Nephron progenitor cell (in vitro differentiated cells): ENCODE measurements around the gene RAD52.

Source experiments
- DNase-seq: peaks from one replicate; pipeline ENCODE4 v3.0.0; 2021
- H3K27ac Mint-ChIP-seq: 2 replicates; pipeline ENCODE4 v1.8.0; 2021; ENCODE audit warnings: mild to moderate bottlenecking, moderate library complexity, mixed read lengths
- H3K27me3 Mint-ChIP-seq: 2 replicates; pipeline ENCODE4 v1.8.0; 2021; ENCODE audit warnings: mild to moderate bottlenecking, low read depth, mixed read lengths; ENCODE audit not compliant: poor library complexity
- H3K36me3 Mint-ChIP-seq: 2 replicates; pipeline ENCODE4 v1.8.0; 2021; ENCODE audit warnings: low read depth, mixed read lengths
- H3K4me1 Mint-ChIP-seq: 2 replicates; pipeline ENCODE4 v1.8.0; 2021; ENCODE audit warnings: mixed read lengths
- H3K4me3 Mint-ChIP-seq: 2 replicates; pipeline ENCODE4 v1.8.0; 2021; ENCODE audit warnings: mild to moderate bottlenecking, moderate library complexity, mixed read lengths
- H3K9me3 Mint-ChIP-seq: 2 replicates; pipeline ENCODE4 v1.8.0; 2021; ENCODE audit warnings: mild to moderate bottlenecking, moderate library complexity, mixed read lengths
- TF ChIP-seq, protein P1 (sequence below): fragments of 200-600 bp; sonication (generic); IDR thresholded peaks from 2 replicates; pipeline ENCODE4 v1.5.0; 2021; ENCODE audit warnings: antibody characterized with exemption

The RAD52 gene

DNA sequence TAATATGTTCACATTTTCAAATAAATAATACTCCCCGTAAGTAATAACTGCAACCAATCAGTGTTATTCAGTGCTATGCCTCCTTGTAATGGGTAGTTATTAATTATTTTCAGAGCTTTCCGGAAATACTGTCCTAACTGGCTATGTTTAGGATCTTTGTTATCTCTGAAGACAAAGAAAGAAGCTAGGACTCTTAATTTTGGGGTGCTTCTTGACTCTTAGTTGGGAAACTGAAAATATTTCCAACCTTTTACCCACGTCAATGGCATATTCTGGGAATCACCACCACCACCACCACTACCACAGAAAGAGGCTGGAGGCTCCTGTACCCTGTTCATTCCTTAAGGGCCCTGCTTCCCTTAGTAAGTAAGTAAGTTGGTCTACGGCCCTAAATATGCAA, 39.1 kb downstream of the RAD52 start:
- DNase-seq = no peak
- H3K4me3 Mint-ChIP-seq = no peak overlapping the region
- H3K9me3 Mint-ChIP-seq = no peaks in the 10 kb centered on the region
- peak overlapping the region; percentile 42 for H3K27ac Mint-ChIP-seq
- peaks cover 6% of the 10 kb centered on the region for H3K4me1 Mint-ChIP-seq
- TF ChIP-seq, protein P1, sequence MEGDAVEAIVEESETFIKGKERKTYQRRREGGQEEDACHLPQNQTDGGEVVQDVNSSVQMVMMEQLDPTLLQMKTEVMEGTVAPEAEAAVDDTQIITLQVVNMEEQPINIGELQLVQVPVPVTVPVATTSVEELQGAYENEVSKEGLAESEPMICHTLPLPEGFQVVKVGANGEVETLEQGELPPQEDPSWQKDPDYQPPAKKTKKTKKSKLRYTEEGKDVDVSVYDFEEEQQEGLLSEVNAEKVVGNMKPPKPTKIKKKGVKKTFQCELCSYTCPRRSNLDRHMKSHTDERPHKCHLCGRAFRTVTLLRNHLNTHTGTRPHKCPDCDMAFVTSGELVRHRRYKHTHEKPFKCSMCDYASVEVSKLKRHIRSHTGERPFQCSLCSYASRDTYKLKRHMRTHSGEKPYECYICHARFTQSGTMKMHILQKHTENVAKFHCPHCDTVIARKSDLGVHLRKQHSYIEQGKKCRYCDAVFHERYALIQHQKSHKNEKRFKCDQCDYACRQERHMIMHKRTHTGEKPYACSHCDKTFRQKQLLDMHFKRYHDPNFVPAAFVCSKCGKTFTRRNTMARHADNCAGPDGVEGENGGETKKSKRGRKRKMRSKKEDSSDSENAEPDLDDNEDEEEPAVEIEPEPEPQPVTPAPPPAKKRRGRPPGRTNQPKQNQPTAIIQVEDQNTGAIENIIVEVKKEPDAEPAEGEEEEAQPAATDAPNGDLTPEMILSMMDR = no peak
- H3K27me3 Mint-ChIP-seq = no peaks in the 10 kb centered on the region
- peaks cover 78% of the 10 kb centered on the region for H3K36me3 Mint-ChIP-seq

DNA sequence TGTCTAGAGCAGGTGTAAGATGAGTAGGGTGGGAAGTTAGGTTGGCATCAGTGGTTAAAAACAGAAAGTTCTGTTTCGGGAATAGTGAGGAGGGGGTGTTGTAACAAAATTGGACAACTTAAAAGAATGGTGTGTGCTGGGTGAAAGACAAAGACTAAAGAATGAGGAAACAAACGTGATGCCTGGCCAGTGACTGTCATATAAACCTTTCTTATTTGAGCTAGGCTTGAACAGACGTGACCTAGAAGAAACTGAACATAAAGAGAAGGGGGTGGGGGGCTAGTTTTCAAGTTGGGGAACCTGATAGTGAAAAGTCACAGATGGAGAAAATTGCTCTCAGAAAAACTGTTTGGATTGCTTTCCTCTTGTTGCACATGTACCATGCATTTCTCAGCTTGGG, 39.6 kb downstream of the RAD52 start:
- Mint-ChIP-seq H3K4me3 (no peak overlapping the region), H3K36me3 (peaks cover 77% of the 10 kb centered on the region), H3K9me3 (no peaks in the 10 kb centered on the region), H3K4me1 (peaks cover 9% of the 10 kb centered on the region), H3K27me3 (no peaks in the 10 kb centered on the region), H3K27ac (peak overlapping the region; percentile 81)
- no peak for DNase-seq
- TF ChIP-seq, protein P1 = no peak

DNA sequence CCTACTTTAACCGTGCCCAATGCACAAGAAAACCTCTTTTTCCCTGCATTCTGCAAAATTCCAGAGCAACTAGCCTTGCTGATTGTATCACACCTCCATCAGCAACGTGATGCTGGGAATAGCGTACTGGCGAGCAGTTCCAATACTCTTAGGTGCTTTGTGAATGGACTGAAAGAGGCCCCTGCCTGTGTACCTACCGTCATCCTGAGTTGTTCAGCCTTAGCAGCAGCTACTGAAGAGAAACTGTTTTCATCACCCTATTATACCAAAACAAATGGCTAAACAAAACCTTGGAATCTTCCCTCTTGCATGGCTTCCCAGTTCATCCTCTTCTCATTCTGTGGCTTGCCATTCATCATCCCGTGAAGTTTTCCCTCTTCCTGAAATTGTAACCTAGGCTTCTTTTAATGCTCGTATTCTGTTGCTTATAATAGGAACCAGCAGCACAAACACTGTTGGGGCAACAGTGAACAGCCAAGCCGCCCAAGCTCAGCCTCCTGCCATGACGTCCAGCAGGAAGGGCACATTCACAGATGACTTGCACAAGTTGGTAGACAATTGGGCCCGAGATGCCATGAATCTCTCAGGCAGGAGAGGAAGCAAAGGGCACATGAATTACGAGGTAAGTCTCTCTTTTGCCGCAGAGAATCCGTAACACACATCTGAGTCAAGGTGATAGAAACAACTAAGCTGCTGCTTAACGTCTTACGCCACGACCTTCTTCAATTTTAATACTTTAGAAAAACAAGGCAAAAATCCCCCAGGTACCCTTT, 41.9 kb downstream of the RAD52 start:
- peaks cover 75% of the 10 kb centered on the region for H3K36me3 Mint-ChIP-seq
- peaks cover 31% of the 10 kb centered on the region for H3K4me1 Mint-ChIP-seq
- TF ChIP-seq, protein P1 = no peak
- DNase-seq = no peak
- no peaks in the 10 kb centered on the region for H3K9me3 Mint-ChIP-seq
- H3K27me3 Mint-ChIP-seq = no peaks in the 10 kb centered on the region
- no peak overlapping the region for H3K4me3 Mint-ChIP-seq
- peak overlapping the region; percentile 71 for H3K27ac Mint-ChIP-seq

DNA sequence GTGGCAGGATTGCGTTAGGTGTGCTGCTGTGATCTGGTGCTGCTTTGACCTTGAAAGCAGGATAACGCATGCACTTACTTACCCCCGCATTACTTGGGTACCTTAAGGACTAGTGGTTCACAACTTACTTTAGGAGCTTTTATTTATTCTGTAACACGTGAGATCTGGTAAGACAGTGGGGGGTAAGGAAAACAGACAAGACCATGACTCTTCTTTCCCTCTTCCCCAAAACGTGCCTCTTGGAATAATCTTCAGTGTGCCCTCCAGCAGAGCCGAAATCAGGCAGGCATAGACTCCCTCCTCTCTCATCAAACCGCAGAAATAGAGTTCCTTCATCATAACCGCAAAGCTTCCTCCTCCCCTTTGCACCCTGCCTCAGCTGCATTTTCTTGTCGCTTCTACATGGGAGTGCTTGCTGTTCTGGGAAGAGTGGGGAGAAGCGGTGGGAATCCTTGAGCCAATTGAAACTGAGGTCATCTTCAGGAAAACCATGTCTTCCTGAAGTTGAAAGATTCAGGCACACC, 43.4 kb downstream of the RAD52 start:
- Mint-ChIP-seq H3K9me3 (no peaks in the 10 kb centered on the region), H3K4me3 (no peak overlapping the region), H3K4me1 (peaks cover 41% of the 10 kb centered on the region), H3K36me3 (peaks cover 79% of the 10 kb centered on the region), H3K27ac (peak overlapping the region; percentile 9), H3K27me3 (no peaks in the 10 kb centered on the region)
- no peak for DNase-seq
- TF ChIP-seq, protein P1 = no peak

DNA sequence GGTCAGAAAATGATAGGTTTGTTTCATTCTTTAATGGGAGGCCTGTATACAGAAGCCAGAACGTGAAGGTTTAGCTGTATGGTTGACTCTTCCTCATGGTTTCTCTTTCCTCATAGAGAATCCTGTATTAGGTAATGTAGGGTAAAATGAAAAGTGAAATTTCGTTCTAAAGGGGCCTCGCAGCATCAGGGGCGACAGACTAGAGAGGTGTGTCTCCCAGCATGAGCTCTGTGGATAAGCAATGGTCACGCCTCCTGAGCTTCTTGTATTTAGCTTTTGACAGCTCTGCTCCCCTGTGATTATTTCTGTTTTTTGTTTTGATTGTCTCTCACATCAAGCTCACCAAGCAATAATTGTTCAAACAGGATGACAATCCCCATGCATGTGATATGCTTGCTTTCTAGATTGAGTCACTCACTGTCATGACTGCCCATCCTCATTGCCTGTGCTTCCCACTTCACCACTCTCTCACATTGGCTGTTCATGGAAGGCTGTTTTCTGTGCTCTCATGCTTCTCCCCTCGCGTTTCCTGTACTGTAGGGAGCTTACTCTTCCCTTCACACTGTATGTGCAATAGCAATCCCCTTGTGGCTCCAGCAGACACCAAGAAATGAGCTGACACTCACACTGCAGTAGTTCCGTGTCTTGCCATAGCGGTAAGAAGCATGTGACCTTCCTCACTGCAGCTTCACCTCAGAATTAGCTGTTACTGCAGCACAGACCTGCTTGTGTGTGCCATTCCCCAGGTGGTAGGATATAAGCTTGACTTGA, 44.0 kb downstream of the RAD52 start:
- Mint-ChIP-seq H3K4me3 (no peak overlapping the region), H3K4me1 (peaks cover 41% of the 10 kb centered on the region), H3K27ac (peak overlapping the region; percentile 9), H3K27me3 (no peaks in the 10 kb centered on the region), H3K9me3 (no peaks in the 10 kb centered on the region), H3K36me3 (peaks cover 83% of the 10 kb centered on the region)
- DNase-seq = no peak
- TF ChIP-seq, protein P1 = no peak
